ENCODE measurements around the gene MCAM.

Gene MCAM

DNA sequence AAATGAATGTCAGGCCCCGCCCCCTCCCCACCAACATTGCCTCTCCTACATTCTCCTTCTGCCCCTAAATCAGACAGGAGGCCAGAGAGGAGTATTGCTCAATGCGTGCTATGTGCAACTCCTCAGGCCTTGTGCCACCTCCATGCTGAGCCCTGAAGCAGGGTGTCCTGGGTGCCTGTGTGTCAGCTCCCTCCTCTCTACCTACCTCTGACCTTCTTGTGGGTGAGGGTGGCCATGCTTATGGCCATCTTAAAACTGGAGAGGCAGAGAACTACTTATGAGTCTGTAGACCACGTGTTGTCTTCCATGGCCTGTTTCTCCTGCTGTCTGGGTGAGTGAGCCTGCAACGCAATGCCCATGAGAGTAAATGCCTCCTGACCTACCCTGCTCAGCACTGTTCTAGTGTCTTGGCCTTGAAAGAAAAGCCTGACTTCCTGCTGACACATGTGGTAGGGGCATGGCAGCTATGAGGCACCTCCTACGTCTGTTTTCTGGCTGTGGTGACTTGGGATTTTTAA, 10.5 kb downstream of the MCAM start:
- no peak for DNase-seq (ENCODE audit: low read depth in 3 of 3)

DNA sequence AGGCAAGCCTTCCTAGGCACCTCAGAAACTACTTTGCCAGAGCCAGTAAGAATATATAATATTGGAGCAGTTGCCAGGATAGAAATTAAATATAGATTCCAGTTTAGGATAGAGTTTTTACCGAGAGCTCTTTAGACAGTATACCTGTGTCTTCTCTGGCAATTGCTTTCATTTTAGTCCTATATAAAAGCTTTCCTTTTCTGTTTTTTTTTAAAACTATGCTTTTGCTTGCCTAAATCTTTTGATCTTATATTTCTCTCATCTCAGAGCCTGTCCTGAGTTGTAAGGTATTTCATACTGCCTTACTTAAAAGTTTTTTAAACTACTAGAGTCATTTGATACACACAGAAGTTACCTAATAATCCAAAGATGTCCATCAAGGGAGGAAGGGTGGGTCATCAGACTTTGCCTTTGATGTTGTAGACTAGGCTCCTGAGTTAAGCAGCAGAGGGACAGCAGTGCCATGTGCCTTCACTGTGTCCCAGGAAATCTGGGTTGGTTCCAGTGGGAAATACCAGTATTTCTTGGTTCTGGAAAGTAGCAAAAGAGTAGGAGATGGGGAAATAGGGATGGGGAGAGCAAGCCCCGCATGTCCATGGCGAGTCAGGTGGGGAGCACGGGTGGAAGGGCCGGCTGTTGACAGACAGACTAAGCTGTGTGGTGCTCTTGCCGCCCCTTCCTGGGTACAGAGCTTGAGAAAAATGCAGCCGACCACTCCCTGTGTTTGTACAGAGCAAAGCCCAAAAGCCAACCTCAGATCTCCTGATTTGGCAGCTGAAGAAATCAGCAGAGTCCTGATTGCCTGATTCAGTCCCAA, 11.2 kb downstream of the MCAM start:
- no peak for DNase-seq (ENCODE audit: low read depth in 3 of 3)

- DNase-seq (ENCODE audit: low read depth in 3 of 3): no peak
These were observed 13.7 kb downstream of the MCAM start for GRCh38 chr11:119303227-119303718.

- no peak for DNase-seq (ENCODE audit: low read depth in 3 of 3)
These were observed 16.5 kb downstream of the MCAM start for GRCh38 chr11:119300198-119300964.

DNA sequence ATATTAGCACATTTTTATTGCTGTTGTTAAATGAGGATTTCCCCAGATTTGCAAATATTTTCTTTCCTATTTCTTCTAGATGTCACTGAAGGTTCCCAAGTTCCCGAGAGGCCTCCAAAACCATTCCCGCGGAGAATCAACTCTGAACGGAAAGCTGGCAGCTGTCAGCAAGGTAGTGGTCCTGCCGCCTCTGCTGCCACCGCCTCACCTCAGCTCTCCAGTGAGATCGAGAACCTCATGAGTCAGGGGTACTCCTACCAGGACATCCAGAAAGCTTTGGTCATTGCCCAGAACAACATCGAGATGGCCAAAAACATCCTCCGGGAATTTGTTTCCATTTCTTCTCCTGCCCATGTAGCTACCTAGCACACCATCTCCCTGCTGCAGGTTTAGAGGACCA, 17.5 kb downstream of the MCAM start:
- no peak for DNase-seq (ENCODE audit: low read depth in 3 of 3)

- DNase-seq (ENCODE audit: low read depth in 3 of 3): no peak
These were observed 18.2 kb downstream of the MCAM start for GRCh38 chr11:119298726-119299125.

- DNase-seq (ENCODE audit: low read depth in 3 of 3): no peak
These were observed 19.0 kb downstream of the MCAM start for GRCh38 chr11:119297938-119298337.

DNA sequence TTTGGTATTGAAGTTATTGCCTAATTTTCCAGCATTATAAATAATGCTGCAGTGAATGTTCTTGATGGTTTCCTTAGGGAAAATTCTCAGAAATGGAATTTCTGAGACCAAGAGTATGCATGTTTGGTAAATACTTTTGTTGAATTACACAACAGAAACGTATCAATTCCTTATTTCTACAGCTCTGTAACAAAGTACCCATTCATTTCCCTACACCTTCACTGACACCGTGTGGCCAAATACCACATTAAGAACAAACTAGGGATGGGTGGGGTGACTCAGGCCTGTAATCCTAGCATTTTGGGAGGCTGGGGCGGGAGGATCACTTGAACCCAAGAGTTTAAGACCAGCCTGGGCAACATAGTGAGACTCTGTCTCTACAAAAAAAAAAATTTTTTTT, 21.8 kb downstream of the MCAM start:
- DNase-seq (ENCODE audit: low read depth in 3 of 3): no peak

DNA sequence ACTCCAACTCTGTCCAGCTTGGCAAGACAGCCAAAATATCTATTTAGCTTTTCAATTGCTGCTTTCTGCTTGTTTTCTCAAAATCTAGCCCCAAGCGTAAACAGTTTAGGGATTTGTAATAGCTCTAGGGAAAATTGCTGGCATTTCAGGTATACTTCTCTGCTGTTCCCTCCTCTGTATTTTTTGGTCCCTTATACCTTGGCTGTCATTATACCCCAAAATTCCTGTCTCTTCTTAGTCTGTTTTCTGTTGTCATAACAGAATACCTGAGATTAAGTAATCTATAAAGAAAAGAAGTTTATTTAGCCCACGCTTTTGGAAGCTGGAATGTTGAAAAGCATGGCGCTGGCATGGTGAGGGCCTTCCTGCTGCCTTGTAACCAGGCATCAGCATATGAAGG, 23.5 kb downstream of the MCAM start:
- DNase-seq (ENCODE audit: low read depth in 3 of 3): no peak

GRCh38 chr11:119290894-119291497, 25.9 kb downstream of the MCAM start:
- DNase-seq (ENCODE audit: low read depth in 3 of 3): no peak

- no peak for DNase-seq (ENCODE audit: low read depth in 3 of 3)
These were observed 28.7 kb downstream of the MCAM start for GRCh38 chr11:119288219-119288618.

GRCh38 chr11:119285431-119285830, 31.5 kb downstream of the MCAM start:
- DNase-seq (ENCODE audit: low read depth in 3 of 3): no peak

- no peak for DNase-seq (ENCODE audit: low read depth in 3 of 3)
These were observed 32.4 kb downstream of the MCAM start for GRCh38 chr11:119284344-119285157.

DNA sequence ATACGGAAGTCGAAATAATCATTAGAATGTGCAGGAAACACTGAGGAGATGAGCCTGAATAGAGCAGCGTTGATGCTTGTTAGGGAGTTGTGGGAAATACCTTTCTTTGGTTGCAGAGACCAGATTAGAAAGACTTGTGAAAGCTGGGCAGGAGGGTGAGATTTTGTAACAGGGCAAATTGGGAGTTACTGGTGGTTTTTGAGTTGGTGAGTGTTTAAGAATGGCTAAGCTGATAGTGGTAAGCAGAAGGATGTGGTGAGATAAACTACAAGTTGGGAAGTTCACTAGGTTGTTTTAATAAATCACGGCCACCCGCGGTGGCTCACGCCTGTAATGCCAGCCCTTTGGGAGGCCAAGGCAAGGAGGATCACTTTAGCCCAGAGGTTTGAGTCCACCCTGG, 34.4 kb downstream of the MCAM start:
- no peak for DNase-seq (ENCODE audit: low read depth in 3 of 3)

- no peak for DNase-seq (ENCODE audit: low read depth in 3 of 3)
These were observed 39.3 kb downstream of the MCAM start for GRCh38 chr11:119277660-119278059.

DNA sequence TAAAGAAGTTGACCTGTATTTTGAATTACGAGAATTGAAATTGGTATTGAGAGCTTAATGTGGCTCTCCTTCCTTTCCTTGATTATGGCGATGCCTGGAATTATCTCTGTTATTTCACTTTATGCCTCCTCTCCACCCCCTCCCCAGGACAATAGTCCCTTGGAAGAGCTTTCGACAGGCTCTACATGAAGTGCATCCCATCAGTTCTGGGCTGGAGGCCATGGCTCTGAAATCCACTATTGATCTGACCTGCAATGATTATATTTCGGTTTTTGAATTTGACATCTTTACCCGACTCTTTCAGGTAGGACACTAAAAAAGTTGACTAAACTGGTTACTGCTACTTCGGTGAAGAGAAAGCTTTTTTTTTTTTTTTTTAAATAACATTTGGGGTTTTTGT, 43.2 kb downstream of the MCAM start:
- no peak for DNase-seq (ENCODE audit: low read depth in 3 of 3)

DNA sequence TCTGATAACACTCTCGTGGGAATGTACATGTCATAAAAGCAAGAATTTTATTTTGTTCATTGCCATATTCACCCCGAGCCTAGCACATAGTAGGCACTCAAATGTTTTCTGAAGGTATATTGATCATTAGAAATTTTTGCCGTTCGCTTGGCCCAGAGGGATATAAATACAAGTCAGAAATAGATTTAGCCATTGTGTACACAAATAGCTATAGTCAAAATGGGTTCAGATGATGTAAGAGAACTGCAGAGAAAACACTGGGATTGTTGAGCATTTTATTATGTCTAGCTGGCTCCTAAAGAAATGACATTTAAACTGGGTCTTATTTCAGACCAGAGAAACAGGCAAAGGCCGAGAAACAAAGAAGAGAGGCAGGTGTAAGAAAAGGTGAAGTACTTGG, 49.3 kb downstream of the MCAM start:
- DNase-seq (ENCODE audit: low read depth in 3 of 3): no peak

- DNase-seq (ENCODE audit: low read depth in 3 of 3): no peak
These were observed 50.2 kb downstream of the MCAM start for GRCh38 chr11:119266517-119267255.

DNA sequence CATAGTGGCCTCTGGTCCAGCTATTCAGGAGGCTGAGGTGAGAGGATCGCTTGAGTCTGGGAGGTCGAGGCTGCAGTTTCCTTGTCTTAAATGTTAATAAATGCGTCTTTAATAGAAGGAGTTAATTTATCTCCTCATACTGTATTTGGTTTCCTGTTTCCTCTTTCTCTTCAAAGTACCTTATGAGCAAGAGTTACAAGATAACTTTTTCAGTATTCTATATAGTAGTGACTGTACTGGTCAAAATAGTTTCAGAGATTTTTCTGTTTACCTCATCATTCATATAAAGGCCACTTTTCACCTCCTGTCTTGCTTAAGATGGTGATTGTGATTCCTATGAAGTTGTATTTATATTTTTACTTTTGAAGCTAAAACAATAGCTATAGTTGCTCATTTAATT, 50.9 kb downstream of the MCAM start:
- DNase-seq (ENCODE audit: low read depth in 3 of 3): no peak

GRCh38 chr11:119263352-119263940, 53.5 kb downstream of the MCAM start:
- no peak for DNase-seq (ENCODE audit: low read depth in 3 of 3)
